Naive thymus-derived CD8-positive, alpha-beta T cell (primary cell): ENCODE results near the gene AGR2. TPM values are rescaled to one million over a fixed set of nuclear protein-coding genes. Genes with fewer than 3 reads are reported as not detected.
"Not testable (repeated sequence)": the region's sequence is repeated elsewhere in the genome, so short reads cannot be mapped to it uniquely, and the experiment has no call there.

ENCODE experiments used
- ATAC-seq, 2 donors: fragments of 150-1000 bp; cut with Tn5 transposase in 1 of 2; sonication (Bioruptor Pico), chemical (Tn5 transposase) in 1 of 2; 1 replicate in 1 of 2; 2 replicates in 1 of 2; pipeline ENCODE4 v1.10.0; 2021; ENCODE audit warnings: mild to moderate bottlenecking in 2 of 2, moderate library complexity in 2 of 2
- POLR2A ChIA-PET: fragments of 350-600 bp; sonication (Branson Sonifier 250); formaldehyde crosslinking; loops from one replicate; lab custom pipeline; 2021; ENCODE audit warnings: antibody characterized with exemption; lab: Charles Lee
- DNase-seq, 10 donors: peaks; one replicate each; pipeline versions ENCODE4 v3.0.0 to v3.0.0-alpha.2; 2020 to 2022
- H3K27ac Mint-ChIP-seq, 10 donors: one replicate each; pipeline ENCODE4 v1.8.0; 2020 to 2022; ENCODE audit warnings: mild to moderate bottlenecking in 10 of 10, mixed read lengths in 10 of 10, moderate library complexity in 4 of 10, inconsistent platforms in 1 of 10
- H3K27me3 Mint-ChIP-seq, 5 donors: one replicate each; pipeline ENCODE4 v1.8.0; 2021 to 2022; ENCODE audit warnings: mixed read lengths in 5 of 5
- H3K36me3 Mint-ChIP-seq, 3 donors: one replicate each; pipeline ENCODE4 v1.8.0; 2020 to 2022; ENCODE audit warnings: mixed read lengths in 3 of 3, mild to moderate bottlenecking in 2 of 3, inconsistent platforms in 1 of 3
- H3K4me1 Mint-ChIP-seq, 4 donors: one replicate each; pipeline ENCODE4 v1.8.0; 2021 to 2022; ENCODE audit warnings: mixed read lengths in 4 of 4
- H3K4me3 Mint-ChIP-seq, 10 donors: one replicate each; pipeline ENCODE4 v1.8.0; 2020 to 2022; ENCODE audit warnings: mild to moderate bottlenecking in 10 of 10, mixed read lengths in 10 of 10, moderate library complexity in 6 of 10, inconsistent platforms in 1 of 10
- H3K9me3 Mint-ChIP-seq, 9 donors: one replicate each; pipeline ENCODE4 v1.8.0; 2020 to 2022; ENCODE audit warnings: mixed read lengths in 9 of 9, mild to moderate bottlenecking in 3 of 9, inconsistent platforms in 1 of 9, moderate library complexity in 1 of 9
- polyA plus RNA-seq, 3 donors: library from polyadenylated mRNA; unstranded; fragments of 300-500 nt; fragmentation: Illumina TruSeq; gene quantifications; one replicate each; pipeline ENCODE4 v1.2.3, GENCODE V29; 2021
- total RNA-seq, 8 experiments: library from RNA in 2 of 8; stranded (reverse) in 2 of 8; gene quantifications; one replicate each; pipeline ENCODE4 v1.2.3 and lab custom pipeline; 2021 to 2026

AGR2 gene
- total RNA-seq (not detected), polyA plus RNA-seq (not detected), total RNA-seq (lab: John Stamatoyannopoulos, UW) (0 reads per million in 6 experiments)

DNA sequence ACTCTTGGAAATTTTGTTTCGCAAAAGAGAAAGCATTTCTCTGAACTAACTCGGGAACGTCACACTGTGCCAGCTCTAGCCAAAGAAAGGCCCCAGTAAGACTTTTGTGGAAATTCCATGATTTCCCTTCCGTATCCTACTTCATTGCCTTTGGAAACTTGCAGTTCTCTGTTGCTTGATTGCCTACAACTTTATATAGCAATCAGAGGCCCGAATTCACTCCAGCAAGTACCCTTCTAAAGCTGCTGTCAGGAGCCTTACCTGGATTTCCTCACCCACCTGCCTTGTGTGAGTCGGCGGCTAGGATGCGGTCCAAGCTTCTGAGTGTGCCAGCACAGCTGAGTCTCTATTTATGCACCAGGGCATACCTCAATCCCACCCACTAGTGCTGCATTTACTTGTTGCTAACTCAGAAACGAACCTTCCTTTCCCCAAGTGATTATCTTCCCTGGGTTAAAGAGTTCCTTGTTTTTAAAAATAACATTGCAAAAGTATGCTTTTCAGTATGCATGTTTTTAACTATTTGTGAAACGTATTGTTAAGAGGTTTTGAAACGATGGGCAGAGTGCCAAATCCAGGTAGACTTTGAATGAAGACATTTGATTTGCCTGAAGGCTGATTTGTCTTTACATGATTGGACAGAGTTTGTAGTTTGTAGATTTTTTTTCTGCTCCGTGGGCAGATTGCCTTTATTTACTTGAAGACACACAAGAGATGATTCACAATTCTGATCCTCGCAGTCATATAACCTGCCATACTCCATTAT is at the start of gene AGR2:
Gene AGR2 (minus strand): TSS at position 326 of the 766 bp plus-strand sequence. CDS start 3,203 bp downstream, outside the sequence.
- Mint-ChIP-seq H3K9me3 (no peaks in the 10 kb centered on the region), H3K4me3 (no peak within 1 kb of the TSS), H3K27me3 (peaks cover 0 to 6% (median 2%) of the 10 kb centered on the region in 5 donors), H3K4me1 (no peaks in the 10 kb centered on the region), H3K27ac (no peak within 1 kb of the TSS), H3K36me3 (no peaks in the 10 kb centered on the region)
- no peak for ATAC-seq
- no peak for DNase-seq
- POLR2A ChIA-PET, result no interaction called here

DNA sequence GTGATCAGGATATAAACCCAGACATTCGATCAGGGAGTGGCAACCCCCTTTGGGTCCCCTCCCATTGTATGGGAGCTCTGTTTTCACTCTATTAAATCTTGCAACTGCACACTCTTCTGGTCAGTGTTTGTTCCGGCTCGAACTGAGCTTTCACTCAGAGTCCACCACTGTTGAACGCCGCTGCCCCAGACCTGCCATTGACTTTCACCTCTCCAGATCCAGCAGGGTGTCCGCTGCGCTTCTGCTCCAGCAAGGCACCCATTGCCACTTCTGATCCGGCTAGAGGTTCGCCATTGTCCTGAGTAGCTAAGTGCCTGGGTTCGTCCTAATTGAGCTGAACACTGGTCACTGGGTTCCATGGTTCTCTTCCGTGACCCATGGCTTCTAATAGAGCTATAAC is 48.4 kb upstream of the AGR2 start:
- H3K4me3 Mint-ChIP-seq, H3K36me3 Mint-ChIP-seq, ATAC-seq, POLR2A ChIA-PET, H3K9me3 Mint-ChIP-seq, DNase-seq: not testable (repeated sequence)
- peak overlapping the region in 1 of 10 donors; percentile 46 for H3K27ac Mint-ChIP-seq
- peaks cover 0 to 25% (median 7%) of the 10 kb centered on the region in 5 donors for H3K27me3 Mint-ChIP-seq
- H3K4me1 Mint-ChIP-seq, result peaks cover 0 to 12% (median 7%) of the 10 kb centered on the region in 4 donors

DNA sequence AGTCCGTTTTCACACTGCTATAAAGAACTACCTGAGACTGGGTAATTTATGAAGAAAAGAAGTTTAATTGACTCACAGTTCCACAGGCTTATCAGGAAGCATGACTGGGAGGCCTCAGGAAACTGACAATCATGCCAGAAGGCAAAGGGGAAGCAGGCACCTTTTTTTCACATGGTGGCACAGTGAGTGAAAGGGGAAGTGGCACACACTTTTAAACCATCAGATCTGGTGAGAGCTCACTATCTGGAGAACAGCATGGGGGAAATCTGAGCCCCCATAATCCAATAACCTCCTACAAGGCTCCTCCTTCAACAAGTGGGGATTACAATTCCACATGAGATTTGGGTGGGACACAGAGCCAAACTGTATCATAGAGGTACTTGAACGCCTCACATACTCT is 47.0 kb upstream of the AGR2 start:
- Mint-ChIP-seq H3K27ac (no peak overlapping the region), H3K36me3 (no peaks in the 10 kb centered on the region), H3K4me1 (peaks cover 0 to 12% (median 7%) of the 10 kb centered on the region in 4 donors), H3K27me3 (peaks cover 0 to 25% (median 7%) of the 10 kb centered on the region in 5 donors), H3K9me3 (no peaks in the 10 kb centered on the region), H3K4me3 (peak overlapping the region in 1 of 10 donors; percentile 37)
- DNase-seq (peak in 1 of 10 donors; percentile 7), ATAC-seq (no peak)
- POLR2A ChIA-PET, result no interaction called here

DNA sequence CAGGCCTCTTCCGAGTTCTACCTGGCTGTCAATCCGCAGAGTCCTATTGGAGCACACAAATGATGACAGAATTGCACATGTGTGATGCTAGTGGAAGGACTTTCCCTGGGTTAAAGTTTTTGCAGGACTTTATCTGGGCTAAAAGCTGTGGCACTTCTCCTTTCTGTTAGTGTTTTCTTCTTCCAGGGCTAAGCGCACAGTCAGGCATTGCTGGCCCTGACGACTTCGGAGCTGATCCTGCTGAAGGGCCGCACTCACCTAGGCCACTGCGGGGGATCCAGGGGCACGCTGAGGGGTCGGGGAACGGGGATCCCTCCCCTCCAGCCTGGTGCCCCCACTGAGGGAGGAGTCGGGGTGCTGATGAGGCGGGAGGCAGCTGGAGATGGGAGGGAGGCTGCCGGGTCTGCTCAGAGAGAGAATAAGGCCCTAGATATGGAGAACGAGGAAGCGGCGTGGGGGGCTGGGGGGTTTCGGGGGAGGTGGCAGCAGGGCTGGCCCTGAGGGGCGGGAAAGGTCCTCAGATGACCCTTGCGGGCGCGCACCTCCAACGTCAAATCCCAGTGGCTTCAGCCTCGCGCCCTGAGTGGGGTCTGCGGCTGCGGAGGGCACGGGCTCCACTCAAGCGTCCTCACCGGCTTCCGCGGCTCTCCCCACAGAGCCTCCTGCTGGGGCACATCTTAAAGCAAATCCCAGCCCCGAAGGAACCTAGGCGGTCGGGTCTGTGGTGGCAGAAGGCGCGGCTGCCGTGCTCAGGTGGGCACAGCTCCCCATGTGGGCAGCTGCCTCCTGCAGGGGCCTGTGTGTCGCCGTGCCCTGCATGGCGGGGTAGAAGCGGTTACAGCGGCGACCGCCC is 46.0 kb upstream of the AGR2 start:
- DNase-seq (peak in 1 of 10 donors; percentile 1), ATAC-seq (peak in 1 of 2 donors; percentile 59)
- peaks cover 0 to 25% (median 7%) of the 10 kb centered on the region in 5 donors for H3K27me3 Mint-ChIP-seq
- peaks cover 0 to 12% (median 7%) of the 10 kb centered on the region in 4 donors for H3K4me1 Mint-ChIP-seq
- POLR2A ChIA-PET, result no interaction called here
- H3K36me3 Mint-ChIP-seq, result no peaks in the 10 kb centered on the region
- no peaks in the 10 kb centered on the region for H3K9me3 Mint-ChIP-seq
- no peak overlapping the region for H3K27ac Mint-ChIP-seq
- H3K4me3 Mint-ChIP-seq, result peak overlapping the region in 5 of 10 donors; percentile 1 to 58 (median 37)

DNA sequence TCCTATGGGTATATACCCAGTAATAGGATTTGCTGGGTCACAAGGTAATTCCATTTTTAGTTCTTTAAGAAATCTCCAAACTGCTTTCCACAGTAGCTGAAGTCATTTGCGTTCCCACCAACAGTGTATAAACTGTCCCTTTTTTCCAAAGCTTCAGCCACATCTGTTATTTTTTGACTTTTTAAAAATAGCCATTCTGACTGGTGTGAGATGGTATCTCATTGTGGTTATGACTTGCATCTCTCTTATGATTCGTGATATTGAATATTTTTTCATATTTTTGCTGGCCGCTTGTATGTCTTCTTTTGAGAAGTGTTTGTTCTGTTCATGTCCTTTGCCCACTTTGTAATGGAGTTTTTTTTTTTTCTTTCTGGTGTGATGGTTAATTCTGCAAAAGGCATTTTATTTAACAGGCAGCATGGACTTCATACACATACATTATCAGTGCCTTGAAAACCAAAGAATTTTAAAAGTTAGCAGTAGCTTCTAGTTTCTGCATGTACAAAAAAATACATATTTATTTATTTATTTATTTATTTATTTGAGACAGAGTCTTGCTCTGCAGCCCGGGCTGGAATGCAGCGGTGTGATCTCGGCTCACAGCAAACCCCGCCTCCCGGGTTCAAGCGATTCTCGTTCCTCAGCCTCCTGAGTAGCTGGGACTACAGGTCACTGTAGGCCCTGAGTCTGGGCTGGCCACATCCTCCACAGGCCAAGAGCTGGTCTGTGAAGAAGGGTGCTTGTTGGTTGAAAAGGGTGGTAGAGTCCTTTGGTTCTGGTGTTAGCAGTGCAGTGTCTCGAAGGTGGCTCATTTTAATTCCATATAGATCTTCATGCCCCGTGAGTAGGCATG is 44.7 kb upstream of the AGR2 start:
- H3K36me3 Mint-ChIP-seq, result no peaks in the 10 kb centered on the region
- POLR2A ChIA-PET, result no interaction called here
- H3K4me3 Mint-ChIP-seq, result no peak overlapping the region

DNA sequence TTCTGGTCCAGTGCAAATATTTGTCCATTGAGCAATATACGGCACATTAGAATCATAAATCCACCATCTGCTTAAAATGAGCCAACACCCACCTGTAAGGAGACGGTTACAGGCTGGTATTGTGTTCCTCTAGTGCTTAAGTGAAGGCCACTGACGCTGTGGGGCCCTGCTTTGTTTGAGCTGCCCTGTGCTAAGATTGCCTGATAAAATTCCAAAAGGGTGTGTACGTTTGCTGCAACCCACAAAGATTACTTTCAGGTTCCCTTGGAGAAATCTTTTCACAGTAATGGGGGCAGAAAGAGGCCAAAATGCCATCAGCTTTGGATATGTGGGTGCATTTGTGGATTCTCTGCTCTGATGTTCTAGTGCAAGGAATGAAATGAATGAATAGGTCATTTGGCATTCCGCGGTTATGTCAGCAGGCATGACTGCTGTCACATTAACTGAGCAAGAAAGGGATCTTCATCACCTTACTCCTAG is 42.6 kb upstream of the AGR2 start:
- Mint-ChIP-seq H3K36me3 (no peaks in the 10 kb centered on the region), H3K4me3 (no peak overlapping the region), H3K27me3 (peaks cover 0 to 17% (median 9%) of the 10 kb centered on the region in 5 donors), H3K4me1 (peaks cover 0 to 12% (median 7%) of the 10 kb centered on the region in 4 donors), H3K27ac (no peak overlapping the region), H3K9me3 (no peaks in the 10 kb centered on the region)
- ATAC-seq, result no peak
- no peak for DNase-seq
- POLR2A ChIA-PET, result no interaction called here

More for the DNA sequence above, 44.7 kb upstream of the AGR2 start:
- ATAC-seq (no peak), DNase-seq (no peak)
- Mint-ChIP-seq H3K27me3 (peaks cover 0 to 25% (median 7%) of the 10 kb centered on the region in 5 donors), H3K9me3 (no peaks in the 10 kb centered on the region), H3K4me1 (peaks cover 0 to 12% (median 7%) of the 10 kb centered on the region in 4 donors), H3K27ac (no peak overlapping the region)

DNA sequence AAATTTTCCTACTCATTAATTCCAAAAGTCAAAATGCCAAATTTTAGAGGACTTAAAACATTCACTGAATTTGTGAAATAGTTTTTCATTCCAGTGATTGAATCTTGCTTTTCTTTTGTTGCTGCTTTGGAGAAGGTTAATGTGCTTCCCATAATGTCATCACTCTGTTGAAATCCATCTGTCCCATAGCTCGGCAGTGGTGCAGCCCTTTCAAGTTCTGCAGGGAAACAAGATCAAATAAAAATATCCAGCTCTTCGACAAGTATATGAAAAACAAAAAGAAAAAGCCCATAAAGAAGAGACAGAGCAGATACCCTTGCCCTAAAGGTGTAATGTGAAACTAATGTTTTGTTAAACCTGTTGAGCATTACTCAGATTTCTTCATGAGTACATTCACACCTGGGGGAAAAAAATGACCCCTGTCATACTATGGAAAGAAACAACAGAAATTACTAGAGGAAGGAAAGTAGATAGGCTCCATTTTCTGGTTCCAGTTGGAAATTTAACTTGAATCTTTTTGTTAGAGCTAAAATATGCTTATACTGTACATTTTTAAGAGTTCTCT is 41.9 kb upstream of the AGR2 start:
- DNase-seq (no peak), ATAC-seq (no peak)
- Mint-ChIP-seq H3K36me3 (no peaks in the 10 kb centered on the region), H3K4me1 (peaks cover 0 to 9% (median 7%) of the 10 kb centered on the region in 4 donors), H3K27ac (no peak overlapping the region), H3K9me3 (no peaks in the 10 kb centered on the region), H3K4me3 (no peak overlapping the region), H3K27me3 (peaks cover 0 to 16% (median 10%) of the 10 kb centered on the region in 5 donors)
- POLR2A ChIA-PET, result no interaction called here

DNA sequence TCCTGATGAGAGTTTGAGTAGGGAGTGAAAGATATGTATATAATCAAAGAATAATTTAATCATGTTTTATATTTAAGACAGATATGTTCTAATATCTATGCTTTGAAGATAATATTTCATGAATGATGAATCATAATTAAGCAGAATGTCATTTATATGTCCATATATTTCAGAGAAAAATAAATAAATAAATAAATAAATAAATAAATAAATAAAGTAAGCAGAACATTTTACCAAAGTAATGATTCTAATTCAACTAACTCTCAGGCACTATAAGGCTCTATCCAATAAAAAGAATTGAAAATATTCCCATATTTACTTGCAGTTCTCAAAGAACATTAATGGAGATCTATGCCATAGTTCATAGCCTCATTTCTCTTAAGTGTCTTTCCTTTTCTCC is 40.9 kb upstream of the AGR2 start:
- ATAC-seq (no peak), DNase-seq (no peak)
- POLR2A ChIA-PET, result no interaction called here
- H3K27me3 Mint-ChIP-seq, result peaks cover 0 to 10% (median 5%) of the 10 kb centered on the region in 5 donors
- no peaks in the 10 kb centered on the region for H3K9me3 Mint-ChIP-seq
- H3K36me3 Mint-ChIP-seq, result no peaks in the 10 kb centered on the region
- H3K4me3 Mint-ChIP-seq, result no peak overlapping the region
- H3K4me1 Mint-ChIP-seq, result peaks cover 0 to 3% (median 1%) of the 10 kb centered on the region in 4 donors
- H3K27ac Mint-ChIP-seq, result no peak overlapping the region

DNA sequence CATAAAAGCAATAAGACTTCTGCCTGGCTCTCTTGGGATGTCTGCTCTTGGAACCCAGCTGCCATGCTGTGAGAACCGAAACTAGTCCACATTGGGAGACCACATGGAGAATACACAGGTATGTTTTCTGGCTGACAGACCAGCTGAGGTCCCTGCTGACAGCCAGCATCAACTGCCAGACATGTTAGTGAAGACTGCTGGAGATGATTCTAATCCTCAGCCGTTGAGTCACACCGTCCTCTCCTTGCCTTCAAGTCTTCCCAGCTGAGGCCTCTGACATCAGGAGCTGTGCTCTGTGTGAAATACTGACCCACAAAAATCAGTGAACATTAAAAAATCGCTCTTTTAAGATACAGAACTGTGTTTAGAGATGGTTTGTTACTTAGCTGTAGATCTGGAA is 36.9 kb upstream of the AGR2 start:
- H3K27me3 Mint-ChIP-seq, result peaks cover 0 to 7% (median 3%) of the 10 kb centered on the region in 5 donors
- H3K4me3 Mint-ChIP-seq, result no peak overlapping the region
- H3K9me3 Mint-ChIP-seq, result no peaks in the 10 kb centered on the region
- peaks cover 0 to 5% (median 0%) of the 10 kb centered on the region in 4 donors for H3K4me1 Mint-ChIP-seq
- H3K27ac Mint-ChIP-seq, result no peak overlapping the region
- ATAC-seq (no peak), DNase-seq (no peak)
- H3K36me3 Mint-ChIP-seq, result no peaks in the 10 kb centered on the region
- POLR2A ChIA-PET, result no interaction called here

DNA sequence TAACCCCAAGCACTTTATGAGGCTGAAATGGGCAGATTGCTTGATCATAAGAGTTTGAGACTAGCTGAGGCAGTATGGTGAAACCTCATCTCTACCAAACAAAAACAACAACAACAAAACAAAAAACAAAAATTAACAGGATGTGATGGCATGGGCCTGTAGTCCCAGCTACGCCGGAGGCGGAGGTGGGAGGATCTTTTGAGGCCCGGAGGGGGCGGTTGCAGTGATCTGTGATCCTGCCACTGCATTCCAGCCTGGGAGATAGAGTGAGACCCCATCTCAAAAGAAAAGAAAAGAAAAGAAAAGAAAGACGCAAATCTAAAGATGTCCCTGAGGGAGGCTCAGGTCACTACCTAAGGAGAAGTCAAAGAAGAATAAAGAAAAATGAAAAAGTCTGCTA is 35.3 kb upstream of the AGR2 start:
- POLR2A ChIA-PET, result no interaction called here
- Mint-ChIP-seq H3K36me3 (no peaks in the 10 kb centered on the region), H3K4me1 (peaks cover 0 to 5% (median 0%) of the 10 kb centered on the region in 4 donors), H3K27me3 (peaks cover 0 to 7% (median 2%) of the 10 kb centered on the region in 5 donors), H3K27ac (no peak overlapping the region), H3K9me3 (no peaks in the 10 kb centered on the region), H3K4me3 (no peak overlapping the region)
- DNase-seq (no peak), ATAC-seq (no peak)

DNA sequence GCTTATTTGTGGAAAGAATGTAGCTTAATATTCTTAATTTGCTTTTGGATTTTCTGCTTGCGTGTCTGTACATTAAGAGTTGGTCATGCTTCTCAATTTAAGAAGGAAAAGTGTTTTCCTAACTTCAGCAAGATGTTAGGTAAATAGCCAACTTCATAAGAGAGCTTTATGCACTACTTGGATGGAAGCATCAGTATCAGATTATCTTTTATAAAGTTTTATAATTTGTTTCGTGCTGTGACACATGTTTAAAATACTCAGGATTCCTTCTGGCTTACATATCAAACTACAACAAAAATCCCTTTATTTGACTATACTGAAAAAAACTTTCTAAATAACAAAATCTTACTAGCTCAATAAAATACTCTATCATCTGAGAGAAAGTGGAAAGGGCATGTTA is 34.8 kb upstream of the AGR2 start:
- peaks cover 0 to 7% (median 2%) of the 10 kb centered on the region in 5 donors for H3K27me3 Mint-ChIP-seq
- no peak overlapping the region for H3K27ac Mint-ChIP-seq
- ATAC-seq (no peak), DNase-seq (no peak)
- H3K36me3 Mint-ChIP-seq, result no peaks in the 10 kb centered on the region
- no peaks in the 10 kb centered on the region for H3K9me3 Mint-ChIP-seq
- POLR2A ChIA-PET, result no interaction called here
- H3K4me3 Mint-ChIP-seq, result no peak overlapping the region
- peaks cover 0 to 5% (median 0%) of the 10 kb centered on the region in 4 donors for H3K4me1 Mint-ChIP-seq

DNA sequence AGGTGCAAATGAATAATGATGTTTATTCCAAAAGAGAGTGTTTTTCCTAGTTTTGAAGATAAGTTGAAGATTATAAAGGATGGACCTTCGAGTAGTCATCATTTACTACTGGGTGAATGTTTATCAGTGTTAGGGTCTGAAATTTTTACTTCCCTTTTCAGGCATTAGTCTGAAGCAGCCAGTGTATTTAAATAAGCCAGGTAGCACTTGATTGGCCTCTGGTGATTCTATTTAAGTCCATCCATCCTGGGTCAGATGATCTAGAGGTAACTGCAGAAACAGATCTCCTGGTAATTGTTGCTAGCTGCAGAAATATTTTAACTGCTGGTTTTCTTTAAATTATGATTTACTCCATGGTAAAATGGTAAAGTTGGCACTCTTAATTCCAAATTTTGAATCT is 34.1 kb upstream of the AGR2 start:
- peaks cover 0 to 3% (median 0%) of the 10 kb centered on the region in 5 donors for H3K27me3 Mint-ChIP-seq
- no peak overlapping the region for H3K4me3 Mint-ChIP-seq
- peaks cover 0 to 5% (median 0%) of the 10 kb centered on the region in 4 donors for H3K4me1 Mint-ChIP-seq
- no peaks in the 10 kb centered on the region for H3K36me3 Mint-ChIP-seq
- no peak for DNase-seq
- POLR2A ChIA-PET, result no interaction called here
- no peak for ATAC-seq
- no peaks in the 10 kb centered on the region for H3K9me3 Mint-ChIP-seq
- no peak overlapping the region for H3K27ac Mint-ChIP-seq
